ENCODE results near the gene IFRD2. TPM values are rescaled to one million over a fixed set of nuclear protein-coding genes. Genes with fewer than 3 reads are reported as not detected.
A peak's percentile ranks its signal among the peaks of the same experiment; 100 is the strongest.
"Not testable (repeated sequence)": the region's sequence is repeated elsewhere in the genome, so short reads cannot be mapped to it uniquely, and the experiment has no call there.

IFRD2 gene
- total RNA-seq, 3 donors from 2014 or later = 50.4 to 82.3 (median 72.7) TPM

DNA sequence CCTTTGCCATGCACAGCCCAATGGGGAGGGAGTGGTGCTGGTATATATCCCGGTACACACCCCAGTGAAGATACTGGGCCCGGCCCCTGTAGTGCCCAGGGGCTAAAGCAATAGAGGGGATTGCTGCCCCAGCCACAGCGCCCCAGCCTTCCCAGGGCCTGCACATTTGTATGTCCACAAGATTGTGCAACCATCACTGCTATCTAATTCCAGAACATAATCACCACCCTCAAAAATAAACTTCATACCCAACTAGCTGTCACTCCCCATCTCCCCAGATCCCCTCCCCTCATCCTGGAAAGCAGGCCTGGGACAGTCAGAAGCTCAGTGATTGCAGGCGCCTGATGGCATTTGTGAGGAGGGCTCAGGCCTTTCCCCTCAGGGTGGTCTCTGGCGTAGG is 42.8 kb downstream of the IFRD2 start:
- Histone ChIP-seq H3K27me3 (no peaks in the 10 kb centered on the region), H3K36me3 (no peaks in the 10 kb centered on the region), H3K4me3 (peak overlapping the region in 1 of 3 donors; percentile 5), H3K4me1 (peaks cover 20 to 28% of the 10 kb centered on the region in 2 donors), H3K27ac (peak overlapping the region; percentile 92 to 98), H3K9me3 (no peaks in the 10 kb centered on the region)
- TF ChIP-seq POLR2A (IDR thresholded peaks at IDR 0.05) (no peak), CTCF (IDR thresholded peaks at IDR 0.05) (no peak), POLR2AphosphoS5 (IDR thresholded peaks at IDR 0.05) (no peak)
- intact Hi-C loops (cut with DNase I; ENCODE audit: low total_unique reads) = no loop called here
- no peak for DNase-seq (ENCODE audit: low spot score in 2 of 2)

DNA sequence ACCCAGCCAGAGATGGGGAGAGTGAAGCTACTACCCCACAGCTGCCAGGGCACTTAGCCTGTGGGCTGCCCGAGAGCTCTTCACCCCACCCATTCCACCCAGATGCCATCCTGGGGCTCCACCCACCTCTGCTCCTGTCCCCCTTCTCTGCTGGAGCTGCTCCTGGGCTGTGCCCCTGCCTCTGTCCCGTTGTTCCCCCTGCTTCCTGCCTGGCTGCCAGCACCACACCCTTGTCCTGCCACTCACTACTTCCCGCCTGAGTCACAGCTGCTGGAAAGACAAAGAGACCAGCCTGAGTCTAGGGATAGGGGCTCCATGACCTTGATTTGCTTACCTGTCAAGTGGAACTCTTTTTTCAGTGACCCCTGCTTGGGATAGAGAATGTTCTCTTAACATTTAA is 43.8 kb downstream of the IFRD2 start:
- Histone ChIP-seq H3K4me1 (peaks cover 17 to 30% of the 10 kb centered on the region in 2 donors), H3K27ac (peak overlapping the region; percentile 92 to 98), H3K36me3 (no peaks in the 10 kb centered on the region), H3K9me3 (no peaks in the 10 kb centered on the region), H3K27me3 (no peaks in the 10 kb centered on the region), H3K4me3 (no peak overlapping the region)
- no peak for DNase-seq (ENCODE audit: low spot score in 2 of 2)
- TF ChIP-seq POLR2AphosphoS5 (IDR thresholded peaks at IDR 0.05) (no peak), POLR2A (IDR thresholded peaks at IDR 0.05) (no peak), CTCF (IDR thresholded peaks at IDR 0.05) (no peak)
- intact Hi-C loops (cut with DNase I; ENCODE audit: low total_unique reads) = no loop called here

DNA sequence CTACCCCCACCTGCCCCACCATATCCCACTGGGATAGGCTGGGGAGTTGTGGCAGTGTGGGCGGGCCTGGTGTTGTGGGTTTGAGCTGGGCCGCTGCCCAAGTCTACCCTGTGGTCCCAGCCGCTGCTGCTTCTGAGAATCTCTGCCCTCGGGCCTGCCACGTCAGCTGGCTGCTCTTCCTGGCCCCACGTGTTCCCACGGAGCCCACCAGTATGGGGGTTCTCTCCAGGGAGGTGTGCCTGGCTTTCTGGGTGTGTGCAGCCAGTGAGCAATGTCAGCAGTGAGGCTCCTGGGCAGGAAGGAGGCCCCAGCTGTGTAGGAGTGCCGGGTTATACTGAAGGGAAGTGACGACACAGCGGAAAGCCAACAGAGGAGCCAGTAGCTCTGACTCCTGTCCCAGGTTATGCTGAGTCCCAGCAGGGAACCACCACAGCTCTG is 45.7 kb downstream of the IFRD2 start:
- no peaks in the 10 kb centered on the region for H3K9me3 ChIP-seq
- intact Hi-C loops (cut with DNase I; ENCODE audit: low total_unique reads) = no loop called here
- peak overlapping the region; percentile 92 to 98 for H3K27ac ChIP-seq
- TF ChIP-seq CTCF (IDR thresholded peaks at IDR 0.05) = peak in 1 of 3 donors; percentile 28
- peak in 1 of 3 donors; percentile 4 for TF ChIP-seq POLR2AphosphoS5 (IDR thresholded peaks at IDR 0.05)
- TF ChIP-seq POLR2A (IDR thresholded peaks at IDR 0.05) = no peak
- H3K27me3 ChIP-seq = no peaks in the 10 kb centered on the region
- peak overlapping the region; percentile 33 to 79 (median 54) for H3K4me3 ChIP-seq
- no peaks in the 10 kb centered on the region for H3K36me3 ChIP-seq
- peaks cover 30 to 37% of the 10 kb centered on the region in 2 donors for H3K4me1 ChIP-seq
- no peak for DNase-seq (ENCODE audit: low spot score in 2 of 2)

- Histone ChIP-seq H3K36me3 (no peaks in the 10 kb centered on the region), H3K9me3 (no peaks in the 10 kb centered on the region), H3K4me3 (peak overlapping the region; percentile 33 to 79 (median 54)), H3K27ac (peak overlapping the region; percentile 92 to 98), H3K4me1 (peaks cover 35 to 37% of the 10 kb centered on the region in 2 donors), H3K27me3 (no peaks in the 10 kb centered on the region)
- intact Hi-C loops (cut with DNase I; ENCODE audit: low total_unique reads) = no loop called here
- peak; percentile 91 to 92 for DNase-seq (ENCODE audit: low spot score in 2 of 2)
- TF ChIP-seq CTCF (IDR thresholded peaks at IDR 0.05) = peak; percentile 96 to 99 (median 97)
- no peak for TF ChIP-seq POLR2A (IDR thresholded peaks at IDR 0.05)
- peak in 2 of 3 donors; percentile 55 to 82 for TF ChIP-seq POLR2AphosphoS5 (IDR thresholded peaks at IDR 0.05)
Observed at GRCh38 chr3:50245831-50246516, 46.3 kb downstream of the IFRD2 start.

DNA sequence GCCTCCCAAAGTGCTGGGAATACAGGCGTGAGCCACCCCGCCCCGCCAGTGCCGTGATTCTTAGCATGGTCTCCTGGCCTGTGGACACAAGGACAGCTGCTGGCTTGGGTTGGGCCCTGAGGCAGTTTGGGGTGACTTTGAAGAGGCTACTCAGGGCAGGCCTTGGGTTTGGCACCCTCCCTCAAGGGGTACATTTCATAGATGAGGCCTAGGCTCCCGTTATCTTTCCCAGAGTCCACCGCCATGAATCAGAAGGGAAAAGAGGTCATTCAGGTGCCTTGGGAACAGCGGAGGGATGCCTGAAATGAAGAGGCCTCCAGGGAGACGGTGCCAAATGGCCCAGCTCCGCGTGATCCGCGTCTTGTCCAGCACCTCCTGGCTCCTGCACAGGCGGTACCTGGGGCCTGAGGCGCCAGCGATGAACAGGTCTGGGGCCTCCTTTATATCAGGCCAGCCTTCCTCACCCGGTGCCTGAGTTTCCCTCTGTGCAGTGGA is 46.9 kb downstream of the IFRD2 start:
- intact Hi-C loops (cut with DNase I; ENCODE audit: low total_unique reads) = no loop called here
- peak overlapping the region; percentile 92 to 98 for H3K27ac ChIP-seq
- H3K4me3 ChIP-seq = peak overlapping the region; percentile 33 to 79 (median 54)
- H3K36me3 ChIP-seq = no peaks in the 10 kb centered on the region
- H3K4me1 ChIP-seq = peaks cover 34 to 38% of the 10 kb centered on the region in 2 donors
- no peak for TF ChIP-seq CTCF (IDR thresholded peaks at IDR 0.05)
- no peak for DNase-seq (ENCODE audit: low spot score in 2 of 2)
- H3K9me3 ChIP-seq = no peaks in the 10 kb centered on the region
- H3K27me3 ChIP-seq = no peaks in the 10 kb centered on the region

- H3K27me3 ChIP-seq; DNase-seq (ENCODE audit: low spot score in 2 of 2); H3K4me3 ChIP-seq; H3K9me3 ChIP-seq; intact Hi-C loops (cut with DNase I; ENCODE audit: low total_unique reads); H3K36me3 ChIP-seq: not testable (repeated sequence)
- Histone ChIP-seq H3K4me1 (peaks cover 31 to 43% of the 10 kb centered on the region in 2 donors), H3K27ac (peak overlapping the region; percentile 92 to 98)
Observed at GRCh38 chr3:50244813-50245212, 47.4 kb downstream of the IFRD2 start.
